Head of caudate nucleus (tissue), 42 donors: ENCODE measurements around the gene NFIA.

Source experiments
- DNase-seq, 42 donors: peaks; one replicate each; pipeline versions ENCODE4 v3.0.0 to v3.0.0-alpha.2; 2020 to 2021; ENCODE audit warnings: mixed read lengths in 7 of 42
- intact Hi-C: fragments of 100-400 bp; cut with DNase I; formaldehyde crosslinking; loops from one replicate; pipeline ENCODE4 v1.15.0; 2022

NFIA gene

DNA sequence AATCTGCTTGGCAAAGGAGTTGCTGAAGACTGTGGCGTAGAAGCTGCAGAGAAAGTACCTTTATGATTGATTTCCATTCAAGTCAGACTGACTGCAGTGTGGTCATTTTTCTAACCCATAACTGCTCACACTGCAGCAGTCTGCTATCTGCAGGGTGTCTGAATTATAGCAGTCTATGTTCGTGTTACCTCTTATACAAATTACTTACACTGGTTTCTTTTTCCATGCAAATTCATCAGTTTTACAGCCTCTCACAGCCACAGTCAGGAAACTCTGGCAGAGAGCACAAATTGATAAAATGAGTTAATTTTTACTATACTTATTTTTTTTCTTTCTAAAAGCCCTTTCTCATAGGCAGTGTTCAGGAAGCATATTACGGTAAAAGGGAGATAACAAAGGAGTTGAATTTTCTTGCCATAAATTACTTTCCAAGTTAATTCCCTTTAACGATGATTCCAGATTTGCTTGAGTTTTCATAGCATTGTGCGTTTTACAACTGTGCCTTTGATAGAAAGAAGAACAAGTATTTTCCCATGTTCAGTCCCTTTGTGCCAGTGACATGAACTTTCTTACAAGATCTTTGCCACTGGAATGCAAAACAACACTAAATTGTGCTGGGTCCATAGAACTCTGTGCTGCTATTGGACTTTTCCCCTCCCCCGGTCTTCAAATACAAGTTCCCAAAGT lies 261.5 kb downstream of the NFIA start:
- no peak for DNase-seq
- intact Hi-C loops, result loop anchor here (10.0 kb wide), 2 partner anchors 111 to 369 kb away; no protein-coding TSS in a partner anchor

DNA sequence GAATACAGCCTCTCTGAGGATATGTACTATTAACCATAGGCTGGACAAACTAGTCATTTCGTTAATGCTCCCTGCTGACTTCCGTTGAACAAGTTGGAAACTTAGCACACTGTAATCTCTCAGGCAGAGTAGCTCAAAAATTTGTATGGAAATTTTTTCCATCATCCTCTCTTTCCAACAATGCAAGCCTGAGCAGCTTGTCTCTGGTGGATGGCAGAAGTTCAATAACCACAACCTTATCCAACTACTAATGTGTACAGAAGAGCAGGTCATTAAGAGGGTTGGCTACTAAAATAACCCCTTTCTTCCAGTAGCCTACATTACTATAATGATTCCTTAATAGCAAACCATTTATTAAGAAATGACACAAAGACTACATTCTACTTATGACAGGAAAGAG lies 262.3 kb downstream of the NFIA start:
- intact Hi-C loops, result loop anchor here (10.0 kb wide), 2 partner anchors 110 to 370 kb away; no protein-coding TSS in a partner anchor
- DNase-seq, result no peak

DNA sequence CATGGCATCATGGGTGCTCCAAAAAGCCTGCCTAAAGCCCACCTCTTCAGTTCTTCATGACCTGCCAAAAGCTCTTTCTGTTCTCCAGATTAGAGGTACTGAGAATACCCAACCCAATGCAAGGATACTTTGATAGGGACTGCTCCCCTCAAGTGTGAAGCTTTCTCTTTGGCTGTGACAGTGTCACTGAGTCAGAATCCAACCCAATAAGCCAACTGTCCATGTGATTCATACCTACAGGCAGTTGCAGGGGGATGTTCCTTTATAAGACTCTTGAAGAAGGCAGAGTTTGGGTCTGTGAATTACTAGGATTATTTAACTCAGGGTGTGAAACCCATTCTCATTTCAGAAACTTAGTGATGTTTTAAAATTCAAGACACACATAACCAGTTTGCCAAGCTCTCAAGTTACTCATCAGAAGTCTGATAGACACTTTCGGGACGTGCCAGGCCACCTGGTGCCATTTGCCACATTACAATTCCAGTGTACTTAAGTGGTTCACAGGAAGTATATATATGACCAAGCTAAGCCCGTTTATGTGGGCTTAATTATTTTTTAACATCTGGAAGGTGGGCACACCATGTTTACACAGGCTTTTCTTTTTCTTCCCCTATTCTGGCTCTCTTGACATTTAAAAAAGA lies 265.8 kb downstream of the NFIA start:
- intact Hi-C loops, result loop anchor here (10.0 kb wide), 2 partner anchors 107 to 373 kb away; no protein-coding TSS in a partner anchor
- no peak for DNase-seq

DNA sequence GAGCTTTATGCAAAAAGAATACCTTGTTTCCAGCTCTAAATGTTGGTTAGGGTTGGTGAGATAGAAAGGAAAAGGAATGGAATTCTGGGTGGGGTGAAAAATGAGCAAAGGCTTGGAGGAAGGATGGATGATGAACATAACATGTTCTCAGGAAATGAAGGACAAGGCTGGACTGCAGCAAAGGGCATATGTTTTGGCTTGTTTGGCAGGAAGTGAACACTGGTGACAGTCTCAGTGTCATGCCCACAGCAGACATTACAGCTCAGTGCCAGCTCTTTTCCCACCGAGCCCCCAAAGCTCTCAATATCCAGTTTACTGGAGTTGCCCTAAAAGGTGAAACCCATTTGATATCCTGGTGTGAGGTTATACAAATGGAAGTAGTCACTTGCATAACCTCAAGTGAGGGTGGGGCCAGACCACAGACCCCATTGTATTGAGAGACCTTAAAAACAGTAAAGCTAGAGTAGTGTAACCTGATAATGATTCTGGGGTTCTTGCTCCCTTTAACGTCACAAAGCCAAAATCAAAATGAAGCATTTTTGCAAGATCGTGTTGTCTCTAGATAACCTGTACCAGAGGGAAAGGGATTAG lies 270.6 kb downstream of the NFIA start:
- intact Hi-C loops, result no loop called here
- DNase-seq, result no peak

DNA sequence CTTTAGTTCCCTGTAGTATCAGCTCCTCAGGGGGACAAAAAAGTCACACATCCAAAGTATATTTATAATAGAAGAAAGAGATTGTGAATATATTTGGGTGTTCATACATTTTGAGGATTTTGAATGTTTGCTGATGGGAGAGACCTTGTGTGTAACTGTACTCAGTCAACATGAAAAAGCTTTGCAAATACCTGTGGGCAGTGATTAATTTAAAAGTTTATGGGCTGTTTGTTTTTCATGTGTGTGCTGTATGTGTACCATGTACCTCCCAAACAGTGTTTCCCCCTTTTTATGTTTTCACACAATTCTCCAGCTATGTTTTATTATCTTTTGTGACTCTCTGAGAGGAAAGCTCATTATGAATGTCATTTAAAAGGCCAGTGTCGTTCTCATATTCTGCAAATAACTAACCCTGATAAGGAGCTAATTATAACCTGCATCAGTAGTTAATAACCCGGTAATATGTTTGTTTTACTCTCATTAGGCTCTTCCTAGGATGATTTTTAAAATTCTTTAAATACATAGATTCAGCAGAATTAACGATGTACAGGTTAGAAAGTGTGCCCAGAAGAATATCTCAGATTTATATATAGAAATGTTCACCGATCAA lies 271.5 kb downstream of the NFIA start:
- intact Hi-C loops, result no loop called here

DNA sequence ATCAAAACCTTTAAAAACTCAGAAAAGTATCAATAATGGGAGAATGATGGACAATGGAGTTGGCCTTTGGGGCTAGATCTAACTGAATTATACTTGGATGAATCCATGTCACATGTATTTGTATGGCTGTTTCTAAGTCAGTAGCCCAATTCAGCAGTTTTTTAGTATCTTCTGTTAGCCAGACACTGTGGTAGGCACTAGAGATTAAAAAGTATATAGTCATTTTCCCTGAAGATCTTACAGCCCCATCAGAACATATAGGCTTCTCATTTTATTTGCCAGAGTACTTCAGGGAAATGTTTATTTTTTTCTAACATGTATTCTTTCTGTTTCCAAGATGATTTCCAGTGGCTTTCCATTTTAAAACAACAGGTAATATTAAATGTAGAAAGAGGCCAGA lies 273.7 kb downstream of the NFIA start:
- intact Hi-C loops, result no loop called here
- no peak for DNase-seq

More for the DNA sequence above, 271.5 kb downstream of the NFIA start:
- no peak for DNase-seq

DNA sequence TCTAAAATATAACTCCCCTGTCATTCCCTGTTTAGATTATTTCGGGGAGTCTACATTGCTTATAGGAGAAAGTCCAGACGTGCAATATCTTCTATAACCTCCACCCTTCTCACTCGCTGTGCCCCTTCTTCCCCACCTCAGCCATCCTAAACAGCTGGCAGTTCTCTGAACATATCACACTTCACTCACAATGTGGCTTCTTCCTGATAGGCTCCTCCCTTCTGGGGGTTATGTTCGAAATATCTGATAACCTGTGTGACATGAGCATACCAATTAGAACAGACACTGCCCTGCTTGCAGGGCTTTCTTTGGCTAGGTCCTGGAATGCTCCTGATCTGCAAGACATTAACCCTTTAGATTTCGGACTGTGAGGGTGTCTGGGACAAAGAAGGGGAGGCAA lies 274.6 kb downstream of the NFIA start:
- DNase-seq, result no peak
- intact Hi-C loops, result no loop called here

DNA sequence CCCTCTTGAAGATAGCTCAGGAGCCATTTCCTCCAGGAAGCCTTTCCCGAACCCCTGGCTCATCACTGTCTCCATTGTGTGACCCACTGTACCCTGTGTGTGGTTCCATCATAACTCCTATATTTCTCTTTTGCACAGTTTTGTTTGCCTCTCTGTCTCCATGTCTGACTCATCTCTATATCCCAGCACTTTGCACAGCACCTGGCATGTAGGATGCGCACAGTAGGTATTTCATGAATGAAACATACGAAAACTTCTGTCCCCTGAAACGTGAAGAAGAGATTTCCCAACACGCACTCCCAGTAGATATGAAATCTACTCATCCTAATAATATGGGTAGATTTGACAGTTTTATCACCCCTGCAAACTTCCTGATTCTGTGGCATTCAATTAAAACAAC lies 275.2 kb downstream of the NFIA start:
- DNase-seq, result no peak
- intact Hi-C loops, result no loop called here

DNA sequence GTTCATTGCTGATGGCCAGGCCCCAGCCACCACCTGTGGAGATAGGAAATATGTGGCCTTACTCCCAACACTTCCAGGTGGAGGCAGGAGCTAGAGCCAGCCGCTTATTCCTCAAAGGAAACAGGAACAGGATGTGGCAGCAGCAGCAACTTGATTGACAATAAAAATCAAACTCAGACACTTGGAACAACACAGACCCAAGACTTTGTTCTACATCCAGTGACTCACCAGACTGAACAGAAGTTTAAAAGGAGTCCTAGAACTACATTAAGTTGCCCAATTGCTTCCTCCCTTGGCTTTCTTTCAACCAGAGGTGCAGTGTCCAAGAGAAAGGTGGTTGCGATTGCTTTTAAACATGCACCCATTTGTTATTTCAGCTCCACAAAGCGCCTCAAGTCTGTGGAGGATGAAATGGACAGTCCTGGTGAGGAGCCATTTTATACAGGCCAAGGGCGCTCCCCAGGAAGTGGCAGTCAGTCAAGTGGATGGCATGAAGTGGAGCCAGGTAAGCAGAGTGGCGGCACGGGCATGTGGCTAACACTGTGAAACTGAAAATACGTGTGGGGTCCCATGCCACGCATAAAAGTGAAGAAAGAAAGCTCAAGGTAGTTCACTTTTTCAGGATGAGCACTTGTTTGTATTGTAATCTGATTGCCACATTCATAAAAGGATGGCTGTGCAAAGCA lies 276.6 kb downstream of the NFIA start:
- no peak for DNase-seq
- intact Hi-C loops, result no loop called here

DNA sequence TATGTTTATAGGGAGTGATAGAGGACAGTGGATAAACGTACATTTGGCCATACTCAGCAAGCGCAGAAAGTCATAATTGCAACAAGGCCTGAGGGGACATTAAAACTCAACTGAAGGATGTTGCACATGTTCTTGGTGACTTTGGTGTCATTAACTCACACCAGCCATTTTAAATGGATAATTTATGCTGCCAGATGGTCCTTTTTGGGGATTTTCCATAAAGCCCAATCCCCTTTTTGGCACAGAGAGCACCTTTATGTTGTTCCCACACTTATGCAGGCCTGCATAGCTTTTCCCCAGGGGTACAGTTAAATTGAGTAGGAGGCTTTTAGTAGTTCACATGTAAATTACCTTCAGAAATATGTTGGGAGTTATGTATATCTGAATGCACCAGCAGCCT lies 279.6 kb downstream of the NFIA start:
- intact Hi-C loops, result no loop called here

DNA sequence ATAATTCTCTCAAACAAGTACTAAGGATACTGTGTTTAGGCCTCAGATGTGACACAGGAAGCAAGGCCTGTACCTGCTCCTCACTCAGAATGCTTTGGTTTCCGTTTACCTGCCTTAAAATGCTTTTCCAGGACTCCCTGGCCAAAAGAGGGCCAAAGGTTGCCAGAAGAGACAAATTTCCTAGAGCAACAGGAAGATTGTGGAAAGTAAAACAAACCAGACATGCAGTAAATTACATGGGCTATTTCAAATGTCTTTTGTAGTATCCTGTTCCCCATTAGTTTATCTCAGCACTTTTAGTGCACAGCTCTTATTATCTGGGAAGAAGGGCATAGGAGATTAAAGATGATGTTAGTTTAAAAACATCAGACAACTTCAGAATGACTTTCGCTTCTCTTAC lies 280.0 kb downstream of the NFIA start:
- intact Hi-C loops, result no loop called here
- DNase-seq, result no peak

More for the DNA sequence above, 279.6 kb downstream of the NFIA start:
- no peak for DNase-seq

DNA sequence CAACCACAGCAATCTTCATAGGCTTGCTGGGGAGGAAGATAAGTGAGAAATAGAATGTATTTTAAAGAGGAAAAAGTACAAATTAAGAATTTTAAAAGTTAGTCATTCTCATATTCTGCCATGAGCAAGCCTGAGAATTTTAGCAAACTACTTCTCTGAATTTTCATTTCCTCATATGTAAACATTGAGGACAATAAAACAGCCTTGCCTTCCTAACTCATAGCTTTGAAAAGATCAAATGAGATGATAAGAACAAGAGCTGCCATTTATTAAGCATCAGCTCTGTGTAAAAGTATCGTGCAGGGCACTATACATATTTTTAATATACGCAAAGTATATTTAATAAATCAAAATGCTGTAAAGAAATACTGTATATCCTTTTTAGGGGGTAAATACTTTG lies 286.0 kb downstream of the NFIA start:
- DNase-seq, result no peak
- intact Hi-C loops, result no loop called here

DNA sequence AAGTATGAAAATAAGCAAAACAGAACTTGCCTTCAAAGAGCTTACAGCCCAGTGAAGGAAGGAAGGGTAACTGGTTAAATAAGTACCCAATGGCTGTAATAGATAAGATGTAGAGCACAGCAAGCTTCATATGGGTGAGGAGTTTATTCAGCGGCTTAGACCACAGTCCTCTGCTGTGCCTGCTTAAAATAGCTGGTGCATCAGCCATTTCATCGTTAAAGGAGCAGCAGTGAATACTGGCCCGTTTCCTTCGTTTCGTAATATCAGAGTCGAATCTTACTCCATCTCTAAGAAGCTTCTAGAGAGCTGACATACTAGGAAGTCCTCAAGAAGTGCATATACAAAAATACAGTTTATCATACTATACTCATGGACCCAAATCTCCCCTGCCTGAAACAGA lies 286.5 kb downstream of the NFIA start:
- DNase-seq, result no peak
- intact Hi-C loops, result no loop called here

DNA sequence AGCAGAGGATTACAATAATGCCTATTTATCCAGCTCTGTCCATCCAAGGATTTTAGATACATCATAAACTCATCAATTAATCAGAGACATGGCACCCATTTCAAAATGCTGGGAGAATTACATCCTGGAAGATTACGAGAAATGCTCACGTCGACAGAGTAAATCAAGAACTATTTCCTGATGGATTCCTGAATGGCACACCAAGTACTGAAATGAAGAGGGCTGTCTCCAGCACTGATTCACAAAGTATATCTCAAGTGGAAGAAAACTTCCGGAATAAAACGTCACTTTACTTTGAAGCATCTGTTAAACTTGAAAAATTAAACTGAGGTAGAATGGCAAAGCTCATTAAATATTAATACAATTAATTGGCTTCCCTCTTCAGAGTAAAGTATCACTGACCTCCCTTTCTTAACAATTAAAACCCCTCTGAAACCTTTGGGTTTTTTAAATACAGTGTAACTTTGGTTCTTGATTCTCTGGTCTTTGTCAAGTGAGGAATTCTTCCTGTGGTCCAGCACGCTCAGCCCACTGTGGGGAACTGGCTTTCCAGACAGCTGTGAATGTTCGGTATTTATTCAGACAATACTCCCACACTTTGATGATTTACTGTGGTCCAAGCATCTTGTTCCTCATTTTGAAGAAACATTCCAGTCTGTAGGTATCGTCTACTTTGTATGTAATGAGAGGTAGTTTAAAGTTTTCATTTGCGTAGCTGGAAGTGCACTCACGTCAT lies 288.0 kb downstream of the NFIA start:
- intact Hi-C loops, result no loop called here
- DNase-seq, result no peak

DNA sequence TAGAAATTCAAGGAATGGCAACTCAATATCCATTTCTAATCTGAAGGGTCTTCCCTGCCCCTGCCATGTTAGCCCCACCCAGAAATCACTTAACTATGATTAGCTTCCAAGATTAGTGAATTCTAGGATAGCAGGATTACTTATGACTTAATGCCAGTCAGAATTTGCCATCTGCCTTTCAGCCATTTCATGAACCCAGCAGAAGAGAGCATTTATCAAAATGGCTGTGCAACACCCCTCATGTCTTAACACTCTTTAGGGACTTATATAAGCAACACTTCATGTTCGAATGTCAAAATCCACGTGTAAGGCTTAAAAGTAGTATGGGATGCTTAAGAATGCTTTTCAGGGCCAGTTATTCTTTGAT lies 288.5 kb downstream of the NFIA start:
- intact Hi-C loops, result no loop called here
- no peak for DNase-seq

DNA sequence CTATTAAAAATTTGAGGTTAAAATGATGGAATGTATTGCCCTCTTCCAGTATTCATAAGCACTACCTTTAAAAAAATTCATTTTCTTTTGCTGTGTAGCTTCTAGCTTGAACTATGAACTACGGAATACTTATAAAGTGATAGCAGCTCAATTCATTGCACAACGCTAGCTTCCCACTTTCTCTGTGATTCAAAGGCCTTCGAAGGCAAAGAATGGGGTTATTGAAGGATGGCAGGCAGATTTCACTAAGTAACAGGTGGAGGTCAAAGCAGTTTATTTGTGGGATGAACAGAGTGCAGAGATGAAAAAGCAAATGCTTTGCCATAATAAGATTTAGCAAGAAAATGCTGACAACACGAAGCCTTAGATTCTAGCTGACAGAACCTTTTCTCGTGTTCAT lies 290.6 kb downstream of the NFIA start:
- DNase-seq, result no peak
- intact Hi-C loops, result no loop called here

DNA sequence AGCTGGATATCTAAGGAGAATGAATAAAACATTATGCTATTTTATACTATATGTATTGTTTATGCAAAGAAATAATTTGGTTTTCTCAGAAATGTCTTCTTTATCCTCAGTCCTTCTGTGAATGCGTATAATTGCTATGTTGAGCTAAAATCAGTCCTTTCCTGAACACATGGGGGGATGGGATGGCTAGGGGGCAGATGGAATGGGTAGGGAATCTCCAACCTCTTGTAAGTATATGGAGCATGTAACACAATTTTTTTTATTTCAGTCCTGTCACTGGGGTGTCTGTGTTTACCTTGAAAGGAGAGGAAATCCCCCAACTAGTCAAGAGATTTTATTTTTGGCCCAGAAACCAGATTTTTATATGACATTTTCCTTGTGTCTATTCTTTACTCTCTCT lies 291.8 kb downstream of the NFIA start:
- no peak for DNase-seq
- intact Hi-C loops, result no loop called here

DNA sequence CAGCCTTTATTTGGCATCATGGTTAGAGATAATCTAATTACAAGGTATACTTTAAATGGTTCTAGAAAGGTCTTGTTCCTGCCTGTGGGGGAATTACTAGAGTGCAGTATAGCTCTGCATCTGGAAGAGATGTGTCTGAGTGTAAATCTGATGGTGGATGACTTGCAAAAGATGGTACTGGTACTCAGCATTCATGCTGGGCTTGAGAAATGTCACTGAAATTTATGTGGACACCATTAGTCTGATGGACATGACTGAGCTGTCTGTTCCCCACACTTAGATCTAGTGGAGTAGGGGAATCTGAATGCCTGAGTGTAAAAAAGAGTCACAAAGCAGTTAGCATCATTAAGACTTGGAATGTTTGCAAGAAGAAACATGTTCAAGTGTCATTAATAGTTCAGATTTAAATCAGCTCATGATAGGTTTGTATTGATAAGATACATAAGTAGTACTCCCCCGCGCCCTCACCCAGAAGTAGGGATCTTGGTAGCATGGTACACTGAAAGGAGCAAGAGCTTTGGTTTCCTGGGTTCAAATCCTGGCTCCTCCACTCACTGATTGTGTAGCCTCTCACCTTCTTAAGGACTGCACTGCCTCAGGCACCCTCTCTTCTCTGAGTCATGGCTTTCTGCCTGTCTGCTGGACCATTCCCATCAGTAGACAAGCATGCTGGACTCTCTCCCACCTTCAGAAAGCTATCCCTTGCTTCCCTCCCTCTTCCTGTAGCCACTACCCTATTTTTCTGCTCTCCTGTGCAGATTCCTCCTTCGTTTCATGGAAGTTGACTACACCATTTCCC lies 292.9 kb downstream of the NFIA start:
- intact Hi-C loops, result no loop called here
- DNase-seq, result no peak
